CD4-positive, alpha-beta memory T cell (primary cell): ENCODE data around the gene APCDD1. TPM values are rescaled to one million over a fixed set of nuclear protein-coding genes. Genes with fewer than 3 reads are reported as not detected.
A peak's percentile ranks its signal among the peaks of the same experiment; 100 is the strongest.

Source experiments
- CTCF ChIA-PET: fragments of 350-600 bp; sonication (Branson Sonifier 250); formaldehyde crosslinking; loops from one replicate; lab custom pipeline; 2021; ENCODE audit warnings: inconsistent platforms; ENCODE audit not compliant: partially characterized antibody; lab: Charles Lee
- POLR2A ChIA-PET: fragments of 350-600 bp; sonication (Branson Sonifier 250); formaldehyde crosslinking; loops from one replicate; lab custom pipeline; 2021; ENCODE audit not compliant: partially characterized antibody; lab: Charles Lee
- DNase-seq, 5 donors: peaks; one replicate each; pipeline versions ENCODE4 v3.0.0 to v3.0.0-alpha.2; 2020 to 2022; ENCODE audit warnings: mixed read lengths in 1 of 5
- H3K27ac ChIP-seq: one replicate; pipeline ENCODE4 v1.7.0; 2013; ENCODE audit warnings: low read depth, low read length
- H3K27me3 ChIP-seq: 2 replicates; pipeline ENCODE4 v1.7.0; 2013; ENCODE audit warnings: mild to moderate bottlenecking, low read length, moderate library complexity; ENCODE audit not compliant: insufficient read depth
- H3K36me3 ChIP-seq: 2 replicates; pipeline ENCODE4 v1.7.0; 2013; ENCODE audit warnings: mild to moderate bottlenecking, low read length, moderate library complexity; ENCODE audit not compliant: insufficient read depth
- H3K4me1 ChIP-seq: 2 replicates; pipeline ENCODE4 v1.7.0; 2013; ENCODE audit warnings: mild to moderate bottlenecking, low read length, moderate library complexity; ENCODE audit not compliant: insufficient read depth
- H3K4me3 ChIP-seq, 2 donors: one replicate each; pipeline ENCODE4 v1.7.0; 2013; ENCODE audit warnings: low read length in 2 of 2, mild to moderate bottlenecking in 1 of 2
- H3K9me3 ChIP-seq, 2 donors: one replicate each; pipeline ENCODE4 v1.7.0; 2013; ENCODE audit warnings: low read length in 2 of 2, control low read depth in 1 of 2; ENCODE audit not compliant: control insufficient read depth in 1 of 2
- H3K27ac Mint-ChIP-seq, 7 donors: one replicate each; pipeline ENCODE4 v1.8.0; 2020 to 2021; ENCODE audit warnings: mixed read lengths in 7 of 7, mild to moderate bottlenecking in 6 of 7, inconsistent platforms in 3 of 7, moderate library complexity in 3 of 7
- H3K27me3 Mint-ChIP-seq, 2 donors: one replicate each; pipeline ENCODE4 v1.8.0; 2020 to 2021; ENCODE audit warnings: mixed read lengths in 2 of 2
- H3K36me3 Mint-ChIP-seq, 2 donors: one replicate each; pipeline ENCODE4 v1.8.0; 2020 to 2021; ENCODE audit warnings: mixed read lengths in 2 of 2, inconsistent platforms in 1 of 2, mild to moderate bottlenecking in 1 of 2
- H3K4me1 Mint-ChIP-seq, 4 donors: one replicate each; pipeline ENCODE4 v1.8.0; 2020 to 2021; ENCODE audit warnings: mixed read lengths in 4 of 4, mild to moderate bottlenecking in 1 of 4
- H3K4me3 Mint-ChIP-seq, 8 donors: one replicate each; pipeline ENCODE4 v1.8.0; 2020 to 2021; ENCODE audit warnings: mixed read lengths in 8 of 8, mild to moderate bottlenecking in 7 of 8, moderate library complexity in 6 of 8, inconsistent platforms in 3 of 8
- H3K9me3 Mint-ChIP-seq, 8 donors: one replicate each; pipeline ENCODE4 v1.8.0; 2020 to 2021; ENCODE audit warnings: mixed read lengths in 8 of 8, mild to moderate bottlenecking in 5 of 8, inconsistent platforms in 3 of 8, moderate library complexity in 1 of 8
- intact Hi-C: fragments of 100-400 bp; cut with micrococcal nuclease; formaldehyde crosslinking; loops from one replicate; pipeline ENCODE4 v1.15.1; 2023
- polyA plus RNA-seq, 2 donors: library from polyadenylated mRNA; unstranded; fragments of 300-500 nt; fragmentation: Illumina TruSeq; gene quantifications; one replicate each; pipeline ENCODE4 v1.2.3, GENCODE V29; 2021
- total RNA-seq, 2 experiments: library from RNA; stranded (reverse); gene quantifications; one replicate each; pipeline ENCODE4 v1.2.3, GENCODE V29; 2021

The APCDD1 gene
- total RNA-seq (not detected), polyA plus RNA-seq (not detected)

GRCh38 chr18:10453806-10454680, at the start of gene APCDD1:
Gene APCDD1 (plus strand): TSS chr18:10454635. CDS start chr18:10454982, 347 bp downstream.
- H3K36me3 ChIP-seq, result no peaks in the 10 kb centered on the region
- peak within 1 kb of the TSS in 4 of 8 donors; percentile 28 to 50 (median 42) for H3K4me3 Mint-ChIP-seq
- H3K27me3 ChIP-seq, result peaks cover 5% of the 10 kb centered on the region
- H3K4me1 Mint-ChIP-seq, result peaks cover 0 to 9% (median under 1%) of the 10 kb centered on the region in 4 donors
- CTCF ChIA-PET, result no interaction called here
- H3K27ac ChIP-seq, result no peak within 1 kb of the TSS
- H3K9me3 ChIP-seq, result no peaks in the 10 kb centered on the region
- H3K27me3 Mint-ChIP-seq, result peaks cover 41 to 51% of the 10 kb centered on the region in 2 donors
- H3K4me1 ChIP-seq, result no peaks in the 10 kb centered on the region
- DNase-seq, result no peak
- H3K9me3 Mint-ChIP-seq, result peaks cover 0 to 4% (median 0%) of the 10 kb centered on the region in 8 donors
- H3K36me3 Mint-ChIP-seq, result no peaks in the 10 kb centered on the region
- H3K27ac Mint-ChIP-seq, result no peak within 1 kb of the TSS
- POLR2A ChIA-PET, result no interaction called here
- intact Hi-C loops, result no loop called here
- no peak within 1 kb of the TSS for H3K4me3 ChIP-seq

DNA sequence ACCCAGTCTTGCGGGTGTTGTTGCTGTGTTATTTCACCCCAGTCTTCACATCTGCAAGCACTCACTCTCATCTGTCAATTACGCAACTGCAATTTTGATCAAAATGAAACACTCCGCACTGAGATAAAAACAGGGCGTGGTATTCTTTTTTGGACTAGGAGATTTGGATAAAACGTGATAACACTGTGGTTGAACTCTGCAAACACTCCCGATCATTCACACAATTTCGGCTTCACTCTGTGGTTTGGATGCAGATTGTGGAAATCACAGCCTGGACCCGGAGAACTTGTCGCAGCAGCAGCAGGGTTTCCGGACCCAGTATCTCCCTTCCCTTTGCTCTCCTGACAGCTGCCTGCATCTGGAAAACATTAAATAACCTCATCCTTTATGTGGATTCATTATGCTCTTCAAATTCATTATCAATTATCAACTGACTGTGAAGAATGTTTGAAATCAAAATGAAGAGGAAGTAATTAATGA, 49.4 kb upstream of the APCDD1 start:
- Mint-ChIP-seq H3K27ac (no peak overlapping the region), H3K9me3 (no peaks in the 10 kb centered on the region), H3K4me3 (no peak overlapping the region), H3K27me3 (peaks cover 1 to 4% of the 10 kb centered on the region in 2 donors), H3K36me3 (no peaks in the 10 kb centered on the region), H3K4me1 (no peaks in the 10 kb centered on the region)
- Histone ChIP-seq H3K27me3 (no peaks in the 10 kb centered on the region), H3K36me3 (no peaks in the 10 kb centered on the region), H3K4me3 (no peak overlapping the region), H3K27ac (no peak overlapping the region), H3K9me3 (no peaks in the 10 kb centered on the region), H3K4me1 (no peaks in the 10 kb centered on the region)
- intact Hi-C loops, result no loop called here
- DNase-seq, result no peak
- CTCF ChIA-PET, result no interaction called here
- POLR2A ChIA-PET, result no interaction called here

DNA sequence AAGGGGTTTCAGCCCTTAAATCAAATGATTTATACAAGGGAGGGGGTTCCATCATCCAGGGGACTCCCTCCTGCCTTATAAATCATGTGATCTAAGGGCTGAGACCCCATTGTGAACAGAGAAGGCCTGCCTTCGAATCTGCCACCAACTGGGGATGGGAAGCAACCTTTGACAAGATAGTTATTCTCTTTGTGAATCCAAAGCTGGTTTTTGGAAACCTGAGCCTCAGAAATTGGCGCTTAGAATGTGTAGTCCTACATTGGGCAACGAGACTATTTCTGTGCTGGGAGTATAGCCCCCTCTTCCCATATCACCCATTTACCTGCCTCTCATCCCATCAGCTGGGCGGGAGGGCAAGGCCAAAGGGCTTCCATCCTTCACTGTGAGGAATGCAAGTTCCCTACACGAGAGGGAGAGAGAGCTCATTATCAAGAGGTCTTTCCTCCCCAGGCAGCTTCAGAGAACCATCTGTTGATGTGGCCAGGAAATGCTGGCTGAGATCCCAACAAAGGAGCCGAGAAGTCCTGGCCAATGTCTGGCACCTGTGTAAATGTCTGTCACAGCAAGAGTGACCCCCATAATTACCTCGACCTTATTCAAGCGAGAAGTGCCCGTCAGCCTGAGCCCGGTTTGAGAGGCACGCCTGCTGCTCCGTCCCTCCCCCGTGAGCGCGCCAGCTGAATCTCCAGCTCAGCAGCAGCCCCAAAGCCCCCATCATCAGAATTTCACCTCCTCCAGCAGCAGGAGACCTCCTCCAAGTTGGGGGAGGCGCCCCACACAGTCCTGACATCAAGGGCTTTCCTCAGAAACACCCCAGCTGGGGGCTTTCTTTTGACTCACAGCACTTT, 48.4 kb upstream of the APCDD1 start:
- POLR2A ChIA-PET, result no interaction called here
- Histone ChIP-seq H3K4me1 (no peaks in the 10 kb centered on the region), H3K9me3 (no peaks in the 10 kb centered on the region), H3K27me3 (no peaks in the 10 kb centered on the region), H3K27ac (no peak overlapping the region), H3K36me3 (no peaks in the 10 kb centered on the region), H3K4me3 (no peak overlapping the region)
- peaks cover 1 to 4% of the 10 kb centered on the region in 2 donors for H3K27me3 Mint-ChIP-seq
- no peaks in the 10 kb centered on the region for H3K36me3 Mint-ChIP-seq
- no peak for DNase-seq
- CTCF ChIA-PET, result interaction anchor here (0.9 kb wide), 1 partner anchor 63 kb away, joined by 3 read pairs; no protein-coding TSS in a partner anchor
- no peak overlapping the region for H3K4me3 Mint-ChIP-seq
- H3K9me3 Mint-ChIP-seq, result no peaks in the 10 kb centered on the region
- no peaks in the 10 kb centered on the region for H3K4me1 Mint-ChIP-seq
- intact Hi-C loops, result no loop called here
- H3K27ac Mint-ChIP-seq, result no peak overlapping the region

- Mint-ChIP-seq H3K36me3 (no peaks in the 10 kb centered on the region), H3K4me3 (peak overlapping the region in 1 of 8 donors; percentile 28), H3K9me3 (no peaks in the 10 kb centered on the region), H3K4me1 (no peaks in the 10 kb centered on the region), H3K27me3 (peaks cover 1 to 4% of the 10 kb centered on the region in 2 donors), H3K27ac (no peak overlapping the region)
- Histone ChIP-seq H3K9me3 (no peaks in the 10 kb centered on the region), H3K36me3 (no peaks in the 10 kb centered on the region), H3K4me1 (no peaks in the 10 kb centered on the region), H3K27ac (no peak overlapping the region), H3K4me3 (no peak overlapping the region), H3K27me3 (no peaks in the 10 kb centered on the region)
- ChIA-PET CTCF (no interaction called here), POLR2A (no interaction called here)
- no peak for DNase-seq
- intact Hi-C loops, result no loop called here
Measured at GRCh38 chr18:10408131-10408530, 46.3 kb upstream of the APCDD1 start.

DNA sequence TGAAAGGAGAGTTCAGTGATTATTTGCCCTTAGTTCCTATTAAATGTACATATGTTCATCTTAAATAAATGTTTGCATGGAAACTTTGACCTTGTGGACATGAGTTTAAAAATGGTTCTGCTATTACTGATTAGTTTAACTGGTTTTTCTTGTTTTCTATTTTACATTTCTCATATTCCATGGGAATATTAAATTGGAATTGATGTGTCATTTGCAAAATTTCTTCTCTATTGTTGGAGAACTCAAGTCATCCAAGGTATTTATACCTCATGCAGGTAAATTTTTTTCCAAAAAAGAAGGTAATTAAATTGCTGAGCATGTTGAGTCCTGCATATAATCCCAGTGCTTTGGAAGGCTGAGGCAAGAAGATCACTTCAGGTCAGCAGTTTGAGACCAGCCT, 45.4 kb upstream of the APCDD1 start:
- ChIA-PET CTCF (no interaction called here), POLR2A (no interaction called here)

GRCh38 chr18:10410472-10411308, 43.7 kb upstream of the APCDD1 start:
- ChIA-PET POLR2A (no interaction called here), CTCF (interaction anchor here (0.9 kb wide), 1 partner anchor 12 kb away, joined by 3 read pairs; no protein-coding TSS in a partner anchor)
- Mint-ChIP-seq H3K9me3 (no peaks in the 10 kb centered on the region), H3K27me3 (peaks cover 3 to 6% of the 10 kb centered on the region in 2 donors), H3K4me3 (no peak overlapping the region), H3K27ac (no peak overlapping the region), H3K4me1 (no peaks in the 10 kb centered on the region), H3K36me3 (no peaks in the 10 kb centered on the region)
- Histone ChIP-seq H3K4me3 (no peak overlapping the region), H3K9me3 (no peaks in the 10 kb centered on the region), H3K27me3 (no peaks in the 10 kb centered on the region), H3K4me1 (no peaks in the 10 kb centered on the region), H3K36me3 (no peaks in the 10 kb centered on the region), H3K27ac (no peak overlapping the region)
- no peak for DNase-seq
- intact Hi-C loops, result no loop called here

More for the DNA sequence above, 45.4 kb upstream of the APCDD1 start:
- Histone ChIP-seq H3K27me3 (no peaks in the 10 kb centered on the region), H3K36me3 (no peaks in the 10 kb centered on the region), H3K4me1 (no peaks in the 10 kb centered on the region), H3K27ac (no peak overlapping the region), H3K9me3 (no peaks in the 10 kb centered on the region), H3K4me3 (no peak overlapping the region)
- Mint-ChIP-seq H3K9me3 (no peaks in the 10 kb centered on the region), H3K27ac (no peak overlapping the region), H3K36me3 (no peaks in the 10 kb centered on the region), H3K4me3 (no peak overlapping the region), H3K27me3 (peaks cover 1 to 4% of the 10 kb centered on the region in 2 donors), H3K4me1 (no peaks in the 10 kb centered on the region)
- no peak for DNase-seq
- intact Hi-C loops, result no loop called here
